WTC11 (cell line): Measurements from ENCODE around the gene ACP1. TPM values are rescaled to one million over a fixed set of nuclear protein-coding genes. Genes with fewer than 3 reads are reported as not detected.

Experiments used
- ATAC-seq: fragments of 200-7000 bp; cut with Tn5 transposase; 2 replicates; pipeline ENCODE4 v1.10.0; 2021; ENCODE audit warnings: mild to moderate bottlenecking, moderate library complexity
- CTCF ChIA-PET: fragments of 300-600 bp; sonication (Branson Sonifier 250); formaldehyde crosslinking; loops from one replicate; lab custom pipeline; 2021; ENCODE audit warnings: antibody characterized with exemption; lab: Charles Lee
- POLR2A ChIA-PET: fragments of 350-600 bp; sonication (Branson Sonifier 250); formaldehyde crosslinking; loops from one replicate; lab custom pipeline; 2021; ENCODE audit warnings: antibody characterized with exemption; lab: Charles Lee
- DNase-seq: peaks from one replicate; pipeline ENCODE4 v3.0.0; 2021; ENCODE audit warnings: low spot score
- H3K27ac Mint-ChIP-seq: 2 replicates; pipeline ENCODE4 v1.8.0; 2021; ENCODE audit warnings: mixed read lengths
- H3K27me3 Mint-ChIP-seq: 2 replicates; pipeline ENCODE4 v1.8.0; 2021; ENCODE audit warnings: low read depth, mild to moderate bottlenecking, moderate library complexity, mixed read lengths
- H3K36me3 Mint-ChIP-seq: 2 replicates; pipeline ENCODE4 v1.8.0; 2021; ENCODE audit warnings: mixed read lengths
- H3K4me1 Mint-ChIP-seq: 2 replicates; pipeline ENCODE4 v1.8.0; 2022; ENCODE audit warnings: mixed read lengths
- H3K4me3 Mint-ChIP-seq: 2 replicates; pipeline ENCODE4 v1.8.0; 2021; ENCODE audit warnings: mild to moderate bottlenecking, moderate library complexity, mixed read lengths
- H3K9me3 Mint-ChIP-seq: 2 replicates; pipeline ENCODE4 v1.8.0; 2021; ENCODE audit warnings: mixed read lengths
- CBFB ChIP-seq: sonication (generic); formaldehyde crosslinking; IDR thresholded peaks from 2 replicates; pipeline ENCODE4 v1.8.1; 2022; ENCODE audit warnings: mild to moderate bottlenecking, low read depth, missing genetic modification reagents
- CREB1 ChIP-seq: sonication (generic); formaldehyde crosslinking; IDR thresholded peaks from 2 replicates; pipeline ENCODE4 v1.8.0; 2023; ENCODE audit warnings: mild to moderate bottlenecking, missing genetic modification reagents
- EMX1 ChIP-seq: fragments of 250-450 bp; sonication (Bioruptor Pico); IDR thresholded peaks from 2 replicates; pipeline ENCODE4 v1.8.0; 2021; ENCODE audit warnings: mild to moderate bottlenecking
- GTF2I ChIP-seq: fragments of 250-450 bp; sonication (Bioruptor Pico); conservative IDR thresholded peaks from 2 replicates; pipeline ENCODE4 v1.4.0; 2021; ENCODE audit warnings: mild to moderate bottlenecking
- HMGA2 ChIP-seq: fragments of 250-450 bp; sonication (Bioruptor Pico); IDR thresholded peaks from 2 replicates; pipeline ENCODE4 v1.4.0; 2021; ENCODE audit warnings: mild to moderate bottlenecking, moderate library complexity
- MYBL2 ChIP-seq: sonication (generic); formaldehyde crosslinking; IDR thresholded peaks from 2 replicates; pipeline ENCODE4 v1.8.1; 2023; ENCODE audit warnings: mild to moderate bottlenecking, moderate library complexity, missing genetic modification reagents
- NR1H2 ChIP-seq: sonication (generic); formaldehyde crosslinking; IDR thresholded peaks from 2 replicates; pipeline ENCODE4 v1.9.0; 2021; ENCODE audit warnings: mild to moderate bottlenecking, moderate library complexity, missing genetic modification reagents
- PRRX2 ChIP-seq: fragments of 250-450 bp; sonication (Bioruptor Pico); IDR thresholded peaks from 2 replicates; pipeline ENCODE4 v1.8.0; 2021; ENCODE audit warnings: mild to moderate bottlenecking
- SMAD4 ChIP-seq: sonication (generic); formaldehyde crosslinking; IDR thresholded peaks from 2 replicates; pipeline ENCODE4 v1.8.0; 2022; ENCODE audit warnings: mild to moderate bottlenecking, missing genetic modification reagents
- ZNF121 ChIP-seq: sonication (generic); formaldehyde crosslinking; IDR thresholded peaks from 2 replicates; pipeline ENCODE4 v1.8.0; 2023; ENCODE audit warnings: missing genetic modification reagents
- ZNF219 ChIP-seq: sonication (generic); formaldehyde crosslinking; IDR thresholded peaks from 2 replicates; pipeline ENCODE4 v1.8.0; 2023; ENCODE audit warnings: missing genetic modification reagents, mild to moderate bottlenecking, borderline replicate concordance
- ZNF263 ChIP-seq: sonication (generic); formaldehyde crosslinking; IDR thresholded peaks from 2 replicates; pipeline ENCODE4 v1.8.1; 2022; ENCODE audit warnings: low read depth, mild to moderate bottlenecking, moderate library complexity, missing genetic modification reagents
- ZNF317 ChIP-seq: sonication (generic); formaldehyde crosslinking; IDR thresholded peaks from 2 replicates; pipeline ENCODE4 v1.8.1; 2023; ENCODE audit warnings: low read depth, mild to moderate bottlenecking, moderate library complexity, missing genetic modification reagents, borderline replicate concordance
- ZNF423 ChIP-seq: fragments of 250-450 bp; sonication (Bioruptor Pico); IDR thresholded peaks from 2 replicates; pipeline ENCODE4 v2.1.2; 2022; ENCODE audit warnings: mild to moderate bottlenecking, moderate library complexity
- total RNA-seq: library from RNA; stranded (reverse); gene quantifications from 3 replicates; pipeline ENCODE4 v1.2.3, GENCODE V29; 2021
- TF ChIP-seq, protein P1 (sequence below): sonication (generic); formaldehyde crosslinking; IDR thresholded peaks from 2 replicates; pipeline ENCODE4 v1.8.1; 2022; ENCODE audit warnings: low read depth, missing genetic modification reagents, borderline replicate concordance
- TF ChIP-seq, protein P2 (sequence below): sonication (generic); formaldehyde crosslinking; IDR thresholded peaks from 2 replicates; pipeline ENCODE4 v1.8.1; 2022; ENCODE audit warnings: mild to moderate bottlenecking, moderate library complexity, missing genetic modification reagents
- TF ChIP-seq, protein P3 (sequence below): sonication (generic); formaldehyde crosslinking; IDR thresholded peaks from 2 replicates; pipeline ENCODE4 v1.8.1; 2023; ENCODE audit warnings: mild to moderate bottlenecking, missing genetic modification reagents
- TF ChIP-seq, protein P4 (sequence below): fragments of 250-450 bp; sonication (Bioruptor Pico); conservative IDR thresholded peaks from 2 replicates; pipeline ENCODE4 v1.9.0; 2021; ENCODE audit warnings: mild to moderate bottlenecking
- TF ChIP-seq, protein P5 (sequence below): sonication (generic); formaldehyde crosslinking; IDR thresholded peaks from 2 replicates; pipeline ENCODE4 v1.8.0; 2022; ENCODE audit warnings: mild to moderate bottlenecking, missing genetic modification reagents
- TF ChIP-seq, protein P6 (sequence below): fragments of 250-450 bp; sonication (Bioruptor Pico); IDR thresholded peaks from 2 replicates; pipeline ENCODE4 v2.1.2; 2022; ENCODE audit warnings: mild to moderate bottlenecking, moderate library complexity

Gene ACP1
- total RNA-seq, 1 experiment from 2014 or later, result 150 TPM

DNA sequence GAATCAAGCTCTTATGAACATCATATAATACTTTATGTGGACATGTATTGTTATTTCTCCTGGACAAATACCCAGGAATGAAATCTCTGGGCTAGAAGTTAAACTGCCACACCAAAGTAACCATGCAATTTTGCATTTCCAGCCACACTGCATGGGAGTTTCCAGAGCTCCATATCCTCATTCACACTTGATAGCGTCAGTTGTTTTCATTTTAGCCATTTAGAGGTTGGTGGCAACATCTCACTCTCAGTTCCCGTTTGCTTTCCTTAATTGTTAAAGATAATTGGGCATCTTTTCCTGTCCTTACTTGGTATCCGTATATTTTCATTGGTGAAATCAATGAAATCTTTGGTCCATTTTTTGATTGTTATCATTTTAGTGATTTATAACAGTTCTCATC lies 48.7 kb upstream of the ACP1 start (continued):
- TF ChIP-seq, protein P1, sequence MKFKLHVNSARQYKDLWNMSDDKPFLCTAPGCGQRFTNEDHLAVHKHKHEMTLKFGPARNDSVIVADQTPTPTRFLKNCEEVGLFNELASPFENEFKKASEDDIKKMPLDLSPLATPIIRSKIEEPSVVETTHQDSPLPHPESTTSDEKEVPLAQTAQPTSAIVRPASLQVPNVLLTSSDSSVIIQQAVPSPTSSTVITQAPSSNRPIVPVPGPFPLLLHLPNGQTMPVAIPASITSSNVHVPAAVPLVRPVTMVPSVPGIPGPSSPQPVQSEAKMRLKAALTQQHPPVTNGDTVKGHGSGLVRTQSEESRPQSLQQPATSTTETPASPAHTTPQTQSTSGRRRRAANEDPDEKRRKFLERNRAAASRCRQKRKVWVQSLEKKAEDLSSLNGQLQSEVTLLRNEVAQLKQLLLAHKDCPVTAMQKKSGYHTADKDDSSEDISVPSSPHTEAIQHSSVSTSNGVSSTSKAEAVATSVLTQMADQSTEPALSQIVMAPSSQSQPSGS (CRISPR knock-in tag), result no peak
- TF ChIP-seq, protein P2, sequence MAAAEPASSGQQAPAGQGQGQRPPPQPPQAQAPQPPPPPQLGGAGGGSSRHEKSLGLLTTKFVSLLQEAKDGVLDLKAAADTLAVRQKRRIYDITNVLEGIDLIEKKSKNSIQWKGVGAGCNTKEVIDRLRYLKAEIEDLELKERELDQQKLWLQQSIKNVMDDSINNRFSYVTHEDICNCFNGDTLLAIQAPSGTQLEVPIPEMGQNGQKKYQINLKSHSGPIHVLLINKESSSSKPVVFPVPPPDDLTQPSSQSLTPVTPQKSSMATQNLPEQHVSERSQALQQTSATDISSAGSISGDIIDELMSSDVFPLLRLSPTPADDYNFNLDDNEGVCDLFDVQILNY (CRISPR knock-in tag), result no peak
- TF ChIP-seq ZNF317 (CRISPR knock-in tag), result no peak
- TF ChIP-seq, protein P3, sequence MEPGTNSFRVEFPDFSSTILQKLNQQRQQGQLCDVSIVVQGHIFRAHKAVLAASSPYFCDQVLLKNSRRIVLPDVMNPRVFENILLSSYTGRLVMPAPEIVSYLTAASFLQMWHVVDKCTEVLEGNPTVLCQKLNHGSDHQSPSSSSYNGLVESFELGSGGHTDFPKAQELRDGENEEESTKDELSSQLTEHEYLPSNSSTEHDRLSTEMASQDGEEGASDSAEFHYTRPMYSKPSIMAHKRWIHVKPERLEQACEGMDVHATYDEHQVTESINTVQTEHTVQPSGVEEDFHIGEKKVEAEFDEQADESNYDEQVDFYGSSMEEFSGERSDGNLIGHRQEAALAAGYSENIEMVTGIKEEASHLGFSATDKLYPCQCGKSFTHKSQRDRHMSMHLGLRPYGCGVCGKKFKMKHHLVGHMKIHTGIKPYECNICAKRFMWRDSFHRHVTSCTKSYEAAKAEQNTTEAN, result no peak
- no peak for TF ChIP-seq SMAD4 (CRISPR knock-in tag)
- TF ChIP-seq GTF2I, result no peak
- TF ChIP-seq ZNF423 (CRISPR knock-in tag), result no peak
- TF ChIP-seq HMGA2, result no peak
- TF ChIP-seq, all 79 proteins: peak for 0

DNA sequence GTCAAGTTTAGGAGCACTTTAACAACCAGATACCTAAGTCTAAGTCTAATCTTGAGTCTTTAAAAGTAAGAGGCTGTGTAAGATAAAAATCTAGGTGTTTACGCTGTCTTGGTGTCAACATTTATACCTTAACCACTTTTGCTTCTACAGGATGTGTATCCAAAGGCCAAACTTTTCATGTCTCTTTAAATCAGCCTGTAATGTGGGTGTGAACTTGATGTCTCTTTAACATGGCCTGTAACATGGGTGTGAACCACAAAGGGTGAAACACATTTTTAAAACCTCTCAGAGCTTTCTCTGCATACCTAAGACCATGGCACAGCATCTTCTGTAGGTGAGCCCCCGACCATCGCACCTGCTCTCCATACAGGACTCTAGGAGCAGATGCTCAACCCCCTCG lies 41.3 kb upstream of the ACP1 start:
- Mint-ChIP-seq H3K36me3 (peaks cover 26% of the 10 kb centered on the region), H3K27ac (no peak overlapping the region), H3K27me3 (no peaks in the 10 kb centered on the region), H3K4me3 (no peak overlapping the region), H3K4me1 (no peaks in the 10 kb centered on the region), H3K9me3 (no peaks in the 10 kb centered on the region)
- ChIA-PET CTCF (interaction anchor here (0.8 kb wide), 1 partner anchor 23 kb away, joined by 3 read pairs; no protein-coding TSS in a partner anchor), POLR2A (no interaction called here)
- DNase-seq, result no peak
- ATAC-seq, result no peak
- TF ChIP-seq CBFB (CRISPR knock-in tag) (no peak), EMX1 (CRISPR knock-in tag) (no peak), ZNF121 (CRISPR knock-in tag) (no peak)

DNA sequence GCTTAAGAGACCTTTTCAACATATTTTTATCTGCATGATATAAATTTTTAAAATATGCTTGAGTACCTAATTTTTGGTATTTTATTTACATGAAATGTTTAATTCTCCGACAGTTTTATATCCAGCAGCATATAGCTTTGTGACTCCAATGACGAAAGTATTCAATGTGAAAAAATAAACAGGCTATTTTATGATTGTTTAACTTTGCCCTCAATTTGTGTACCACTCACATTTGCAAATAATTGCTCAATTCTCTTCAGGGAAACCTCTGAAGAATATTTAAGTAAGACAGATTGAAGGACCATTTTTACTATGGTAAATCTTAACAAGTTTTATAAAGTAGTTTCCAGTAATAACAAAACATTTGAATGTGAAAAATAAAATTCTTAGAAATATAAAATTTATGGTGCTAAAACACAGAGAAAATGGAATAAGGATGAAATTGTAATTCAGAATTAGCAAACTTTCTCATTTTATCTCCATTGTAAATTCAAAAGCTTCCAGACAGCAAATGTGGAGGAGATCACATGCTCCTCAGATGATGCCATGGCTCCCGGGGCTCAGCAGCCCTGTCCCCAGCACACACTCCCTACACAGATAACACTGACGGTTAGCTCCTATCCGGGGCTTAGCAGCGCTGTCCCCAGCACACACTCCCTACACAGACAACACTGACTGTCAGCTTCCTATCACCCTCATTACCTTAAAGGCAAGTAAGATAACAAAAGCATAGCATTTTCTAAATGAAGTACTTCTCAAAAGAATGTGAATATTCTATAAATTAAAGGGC lies 40.6 kb upstream of the ACP1 start:
- CTCF ChIA-PET, result no interaction called here
- no peaks in the 10 kb centered on the region for H3K4me1 Mint-ChIP-seq
- H3K27me3 Mint-ChIP-seq, result no peaks in the 10 kb centered on the region
- H3K36me3 Mint-ChIP-seq, result peaks cover 26% of the 10 kb centered on the region
- no peak overlapping the region for H3K4me3 Mint-ChIP-seq
- no peak overlapping the region; the same call in 1 of the 2 replicates for H3K27ac Mint-ChIP-seq
- H3K9me3 Mint-ChIP-seq, result no peaks in the 10 kb centered on the region
- DNase-seq (no peak), ATAC-seq (no peak)
- POLR2A ChIA-PET, result no interaction called here
- no peak for TF ChIP-seq CBFB (CRISPR knock-in tag)

DNA sequence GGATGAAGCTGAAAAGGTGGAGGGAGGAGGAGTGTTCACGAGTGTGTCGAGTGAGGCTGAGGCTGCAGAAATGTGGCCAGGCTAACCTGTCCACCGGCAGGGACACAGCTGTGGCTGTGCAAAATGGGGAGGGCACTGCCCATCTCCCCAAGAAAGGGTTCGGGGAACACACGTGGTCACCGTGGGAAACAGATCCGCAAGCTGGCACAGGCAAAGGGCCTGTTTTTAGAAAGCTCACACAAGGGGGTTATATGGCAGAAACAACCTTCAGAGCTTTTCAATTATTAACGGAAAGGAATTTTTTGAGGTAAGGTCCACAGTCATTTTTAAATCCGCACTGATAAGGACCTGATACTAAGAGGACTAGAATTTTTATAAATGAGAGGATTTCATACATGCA lies 36.6 kb upstream of the ACP1 start:
- no peaks in the 10 kb centered on the region for H3K9me3 Mint-ChIP-seq
- no peak overlapping the region for H3K27ac Mint-ChIP-seq
- no peak overlapping the region for H3K4me3 Mint-ChIP-seq
- TF ChIP-seq ZNF219 (CRISPR knock-in tag) (no peak), ZNF263 (no peak), NR1H2 (CRISPR knock-in tag) (no peak), CREB1 (no peak), MYBL2 (CRISPR knock-in tag) (no peak), PRRX2 (CRISPR knock-in tag) (no peak), SMAD4 (CRISPR knock-in tag) (no peak)
- TF ChIP-seq, protein P4, sequence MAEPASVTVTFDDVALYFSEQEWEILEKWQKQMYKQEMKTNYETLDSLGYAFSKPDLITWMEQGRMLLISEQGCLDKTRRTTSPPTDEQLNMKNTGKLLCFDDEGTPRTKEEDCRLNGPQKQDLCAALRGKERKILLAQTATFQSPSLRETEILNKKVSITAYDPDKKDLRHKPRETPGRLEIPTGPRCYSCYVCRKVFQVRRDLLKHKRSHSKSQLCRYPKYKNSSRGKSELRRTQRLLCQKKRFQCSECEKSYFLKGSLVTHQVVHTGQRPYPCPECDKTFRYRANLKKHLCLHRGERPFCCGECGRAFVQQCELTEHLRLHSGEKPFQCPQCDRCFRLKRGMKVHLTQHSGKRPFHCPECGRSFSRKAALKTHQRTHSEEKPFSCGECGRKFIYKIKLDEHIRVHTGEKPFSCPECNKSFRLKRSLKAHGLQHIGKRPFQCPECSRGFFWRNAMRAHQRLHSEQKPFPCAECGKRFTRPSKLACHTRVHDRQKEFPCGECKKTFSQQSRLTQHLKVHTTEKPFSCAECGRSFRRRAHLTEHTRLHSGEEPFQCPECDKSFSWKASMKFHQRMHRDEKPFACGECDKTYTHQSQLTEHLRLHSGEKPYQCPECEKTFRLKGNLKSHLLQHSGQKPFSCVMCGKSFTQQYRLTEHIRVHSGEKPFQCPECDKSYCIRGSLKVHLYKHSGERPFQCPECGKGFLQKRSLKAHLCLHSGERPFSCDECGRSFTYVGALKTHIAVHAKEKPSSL (CRISPR knock-in tag), result no peak
- TF ChIP-seq, protein P5, sequence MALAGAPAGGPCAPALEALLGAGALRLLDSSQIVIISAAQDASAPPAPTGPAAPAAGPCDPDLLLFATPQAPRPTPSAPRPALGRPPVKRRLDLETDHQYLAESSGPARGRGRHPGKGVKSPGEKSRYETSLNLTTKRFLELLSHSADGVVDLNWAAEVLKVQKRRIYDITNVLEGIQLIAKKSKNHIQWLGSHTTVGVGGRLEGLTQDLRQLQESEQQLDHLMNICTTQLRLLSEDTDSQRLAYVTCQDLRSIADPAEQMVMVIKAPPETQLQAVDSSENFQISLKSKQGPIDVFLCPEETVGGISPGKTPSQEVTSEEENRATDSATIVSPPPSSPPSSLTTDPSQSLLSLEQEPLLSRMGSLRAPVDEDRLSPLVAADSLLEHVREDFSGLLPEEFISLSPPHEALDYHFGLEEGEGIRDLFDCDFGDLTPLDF (CRISPR knock-in tag), result no peak
- TF ChIP-seq, protein P6, sequence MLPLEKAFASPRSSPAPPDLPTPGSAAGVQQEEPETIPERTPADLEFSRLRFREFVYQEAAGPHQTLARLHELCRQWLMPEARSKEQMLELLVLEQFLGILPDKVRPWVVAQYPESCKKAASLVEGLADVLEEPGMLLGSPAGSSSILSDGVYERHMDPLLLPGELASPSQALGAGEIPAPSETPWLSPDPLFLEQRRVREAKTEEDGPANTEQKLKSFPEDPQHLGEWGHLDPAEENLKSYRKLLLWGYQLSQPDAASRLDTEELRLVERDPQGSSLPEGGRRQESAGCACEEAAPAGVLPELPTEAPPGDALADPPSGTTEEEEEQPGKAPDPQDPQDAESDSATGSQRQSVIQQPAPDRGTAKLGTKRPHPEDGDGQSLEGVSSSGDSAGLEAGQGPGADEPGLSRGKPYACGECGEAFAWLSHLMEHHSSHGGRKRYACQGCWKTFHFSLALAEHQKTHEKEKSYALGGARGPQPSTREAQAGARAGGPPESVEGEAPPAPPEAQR (CRISPR knock-in tag), result no peak
- TF ChIP-seq, protein P3, result no peak

More for the DNA sequence above, 36.6 kb upstream of the ACP1 start:
- Mint-ChIP-seq H3K27me3 (no peaks in the 10 kb centered on the region), H3K36me3 (peaks cover 23% of the 10 kb centered on the region), H3K4me1 (peaks cover 13% of the 10 kb centered on the region)
- DNase-seq (no peak), ATAC-seq (no peak)
- ChIA-PET POLR2A (no interaction called here), CTCF (no interaction called here)
